Colon (tissue), 2 donors: ENCODE measurements around the gene ST6GALNAC5.

Experiments used
- FAIRE-seq: peaks from 2 replicates; lab custom pipeline; 2012; peaks lifted over from hg19 to GRCh38; lab: Jason Lieb, UNC
- donor health status: control.
- donor health status: control.

ST6GALNAC5 gene

DNA sequence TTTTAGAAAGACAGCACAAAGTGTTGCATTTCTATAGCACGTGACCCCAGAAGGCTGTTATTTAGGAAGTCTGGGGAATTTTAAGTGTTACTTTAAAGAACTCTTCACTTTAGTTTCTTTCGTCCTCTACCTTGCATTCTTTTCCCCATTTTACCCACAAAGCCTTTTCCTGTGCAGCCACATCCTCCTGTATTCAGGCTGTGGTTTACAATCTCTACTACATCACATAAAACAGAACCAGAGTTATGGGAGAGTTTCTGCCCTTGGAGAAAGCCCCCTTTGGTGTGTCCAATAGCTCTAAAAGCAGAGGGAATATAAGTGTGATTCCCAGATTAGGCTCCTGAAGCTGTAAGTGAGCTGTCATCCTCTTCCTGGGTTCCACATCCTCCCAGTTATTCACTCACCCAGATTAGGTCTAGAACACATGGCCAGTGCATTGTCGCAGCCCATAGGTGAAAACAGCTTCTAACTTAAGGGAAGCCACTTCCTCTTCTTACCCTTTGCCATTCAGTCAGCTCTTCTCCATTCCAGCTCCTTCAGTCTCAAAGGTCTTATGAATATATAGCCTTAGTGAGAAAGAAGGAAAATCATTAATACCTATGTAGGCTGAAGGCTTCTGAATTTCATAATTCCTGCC, 180.8 kb downstream of the ST6GALNAC5 start:
- FAIRE-seq, result no peak

DNA sequence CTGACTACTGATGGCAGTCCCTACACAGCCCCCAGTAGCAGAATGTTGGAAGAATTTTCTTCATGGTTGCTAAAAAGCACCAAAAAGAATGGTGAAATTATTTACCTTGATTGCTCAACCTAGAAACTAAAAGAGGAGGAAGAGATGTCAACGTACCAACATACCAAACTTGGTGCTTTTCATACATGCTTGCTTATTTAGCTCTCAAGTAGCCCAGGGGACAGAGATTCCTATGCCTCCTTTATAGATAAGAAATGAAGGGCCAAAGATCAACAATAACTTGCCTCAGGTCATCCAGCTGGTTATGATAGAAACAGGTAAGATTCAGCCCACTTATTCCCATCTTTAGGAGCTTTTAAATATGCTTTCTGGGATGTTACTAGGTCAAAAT, 181.3 kb downstream of the ST6GALNAC5 start:
- no peak for FAIRE-seq

GRCh38 chr1:77051425-77051824, 184.1 kb downstream of the ST6GALNAC5 start:
- FAIRE-seq, result no peak

DNA sequence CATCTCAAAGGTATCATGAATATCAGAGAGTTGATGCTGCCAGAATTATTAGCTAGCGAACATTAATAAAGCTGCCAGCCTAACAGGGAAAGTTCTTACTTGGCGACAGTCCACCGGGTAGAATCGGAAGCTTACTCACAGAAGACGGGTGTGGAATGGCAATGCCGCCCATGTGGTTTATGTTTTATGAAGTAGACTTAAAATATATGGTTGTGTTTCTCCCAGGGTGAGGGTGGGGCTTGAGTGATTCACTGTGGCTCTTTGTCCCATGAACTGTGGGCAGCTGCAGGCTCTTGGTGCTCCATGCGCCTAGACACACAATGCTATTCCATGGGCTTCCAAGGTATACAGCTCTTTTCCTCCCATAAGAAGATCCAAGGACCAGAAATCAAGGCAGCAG, 189.2 kb downstream of the ST6GALNAC5 start:
- FAIRE-seq, result no peak

- FAIRE-seq, result no peak
Observed at GRCh38 chr1:77057994-77058585, 190.8 kb downstream of the ST6GALNAC5 start.

DNA sequence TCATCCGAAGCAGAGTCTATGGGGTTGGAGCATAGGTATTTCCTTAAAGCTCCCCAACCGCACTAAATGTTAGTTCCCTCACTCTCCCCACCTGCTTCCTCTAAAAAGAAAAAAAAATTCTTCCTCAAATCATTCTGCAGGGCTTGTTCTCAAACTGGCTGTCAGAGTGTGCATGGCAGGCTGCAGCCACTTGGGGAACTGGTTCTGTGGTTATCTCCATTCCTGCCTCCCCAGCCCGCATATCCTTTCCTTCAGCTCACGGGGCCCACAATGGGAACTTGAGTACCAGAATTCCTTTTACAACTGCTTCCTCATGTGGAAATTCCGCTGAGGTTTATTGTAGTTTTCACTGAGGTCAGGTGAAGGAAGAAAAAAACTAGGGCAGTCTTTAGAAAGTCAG, 192.7 kb downstream of the ST6GALNAC5 start:
- FAIRE-seq, result no peak

- no peak for FAIRE-seq
Observed at GRCh38 chr1:77061162-77061561, 193.9 kb downstream of the ST6GALNAC5 start.

DNA sequence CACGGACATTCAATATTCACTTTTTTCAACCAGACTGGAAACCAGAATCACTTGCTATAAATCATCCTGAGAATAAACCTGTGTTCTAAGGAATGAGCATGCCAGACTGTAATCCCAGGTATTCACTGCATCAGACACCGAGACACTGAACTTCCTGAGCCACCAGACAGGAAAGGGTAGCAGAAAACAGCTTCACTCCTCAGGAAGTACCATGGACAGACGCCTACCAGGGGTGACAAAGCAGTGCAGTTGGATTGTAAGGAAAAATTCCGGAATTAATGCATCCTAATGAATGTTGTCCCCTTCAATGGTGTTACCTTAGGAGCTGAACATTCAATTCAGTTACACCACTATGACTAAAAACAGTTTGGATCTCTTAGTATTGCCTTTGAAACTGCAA, 195.8 kb downstream of the ST6GALNAC5 start:
- no peak for FAIRE-seq

GRCh38 chr1:77064246-77064645, 197.0 kb downstream of the ST6GALNAC5 start:
- no peak for FAIRE-seq

GRCh38 chr1:77065693-77066342, 198.5 kb downstream of the ST6GALNAC5 start:
- FAIRE-seq, result no peak

DNA sequence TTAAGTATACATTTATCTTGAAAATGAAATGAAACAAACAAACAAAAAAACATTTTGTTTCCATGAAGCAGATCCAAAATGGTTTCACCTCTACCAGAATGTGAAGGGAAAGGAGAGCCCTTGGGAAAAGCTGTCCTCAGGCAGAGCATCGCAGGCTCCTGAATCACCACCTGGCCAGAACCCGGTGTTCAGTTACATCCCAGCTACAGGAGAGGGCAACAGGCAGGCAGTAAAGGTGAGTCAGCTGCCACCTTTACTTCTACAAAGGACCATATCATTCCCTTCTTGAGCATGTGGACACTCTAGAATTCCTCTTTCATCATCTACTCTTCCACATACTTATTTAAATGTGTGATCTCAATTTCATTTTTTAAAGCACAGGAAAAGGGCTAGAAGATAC, 200.7 kb downstream of the ST6GALNAC5 start:
- FAIRE-seq, result no peak

DNA sequence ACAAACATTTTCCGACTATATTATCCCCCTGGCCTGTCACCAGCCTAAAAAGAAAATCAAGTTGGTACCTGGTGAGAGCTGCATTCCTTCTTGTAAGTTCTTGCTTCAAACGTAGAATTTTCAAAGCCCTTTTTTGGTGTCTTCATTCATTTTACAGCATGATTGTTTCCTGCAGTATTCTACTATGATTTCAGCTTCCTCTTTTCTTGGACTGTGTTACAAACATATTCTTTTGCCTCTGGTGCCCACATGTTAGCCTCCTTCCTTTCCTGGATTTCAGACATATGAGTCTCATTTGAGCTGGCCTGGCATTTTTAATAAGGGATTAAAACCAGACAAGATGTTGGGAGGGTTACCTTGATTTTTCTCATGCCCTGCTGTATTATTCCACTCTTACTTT, 209.5 kb downstream of the ST6GALNAC5 start:
- no peak for FAIRE-seq

GRCh38 chr1:77081834-77082233, 214.6 kb downstream of the ST6GALNAC5 start:
- FAIRE-seq, result no peak

- no peak for FAIRE-seq
Observed at GRCh38 chr1:77084457-77084856, 217.2 kb downstream of the ST6GALNAC5 start.

- no peak for FAIRE-seq
Observed at GRCh38 chr1:77085109-77085508, 217.8 kb downstream of the ST6GALNAC5 start.

GRCh38 chr1:77089756-77090155, 222.5 kb downstream of the ST6GALNAC5 start:
- no peak for FAIRE-seq

DNA sequence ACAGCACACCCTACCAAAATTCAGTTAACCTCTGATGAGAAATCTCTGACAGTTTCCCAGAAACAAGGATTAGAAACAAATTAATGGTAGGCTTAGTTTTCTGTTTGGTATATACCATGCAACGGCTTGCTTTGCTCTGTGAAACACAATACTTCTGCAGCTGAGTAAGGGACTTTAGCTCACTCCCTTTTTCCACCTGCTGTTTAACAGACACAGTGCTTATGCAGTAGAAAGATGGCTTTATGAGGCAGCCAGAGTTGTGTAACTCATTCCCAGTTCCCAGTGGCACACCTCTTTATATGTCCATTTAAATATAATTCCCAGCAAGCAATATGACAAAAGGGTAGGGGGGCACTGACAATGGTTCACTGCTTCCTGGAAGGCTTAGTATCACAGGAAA, 228.0 kb downstream of the ST6GALNAC5 start:
- no peak for FAIRE-seq

DNA sequence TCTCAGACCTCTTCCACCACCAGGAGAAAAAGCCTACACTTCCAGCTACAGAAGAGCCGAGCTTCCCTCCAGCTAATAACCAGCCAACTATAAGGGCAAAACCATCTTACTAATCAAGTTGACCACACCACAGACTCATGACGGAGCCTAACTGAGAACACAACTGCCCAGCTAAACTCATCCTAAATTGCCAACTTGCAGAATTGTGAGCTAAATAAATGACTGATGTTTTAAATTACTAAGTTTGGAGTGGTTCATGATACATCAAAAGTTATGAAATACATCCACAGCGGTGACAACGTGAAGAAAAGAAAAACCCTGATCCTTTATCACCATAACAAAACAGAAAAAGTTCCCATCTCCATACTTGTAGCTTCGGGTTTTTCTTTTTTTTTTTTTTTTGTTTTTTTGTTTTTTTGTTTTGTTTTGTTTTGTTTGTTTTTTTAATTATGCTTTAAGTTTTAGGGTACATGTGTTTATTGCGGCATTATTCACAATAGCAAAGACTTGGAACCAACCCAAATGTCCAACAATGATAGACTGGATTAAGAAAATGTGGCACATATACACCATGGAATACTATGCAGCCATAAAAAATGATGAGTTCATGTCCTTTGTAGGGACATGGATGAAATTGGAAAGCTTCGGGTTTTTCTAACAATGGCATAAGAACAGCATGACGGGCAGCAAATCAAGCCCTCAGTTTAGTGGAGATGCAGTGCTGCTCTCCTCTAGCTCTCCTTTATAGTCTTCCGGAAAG, 229.4 kb downstream of the ST6GALNAC5 start:
- no peak for FAIRE-seq

DNA sequence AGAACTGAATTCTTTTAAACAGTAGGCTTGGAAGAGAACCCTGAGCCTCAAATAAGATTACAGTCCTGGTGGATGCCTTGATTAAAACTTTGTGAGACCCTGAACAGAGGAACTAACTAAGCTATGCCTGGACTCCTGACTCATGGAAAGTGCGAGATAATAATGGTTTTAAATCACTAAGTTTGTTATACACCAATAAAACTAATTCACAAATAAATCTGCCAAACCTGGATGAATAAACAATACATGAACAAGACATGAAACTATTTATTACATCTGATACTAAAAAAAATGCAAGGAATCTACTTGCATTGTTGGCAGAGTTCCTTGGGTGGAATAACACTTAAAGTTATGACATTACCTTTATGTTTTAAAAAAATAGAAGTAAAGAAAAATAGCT, 233.6 kb downstream of the ST6GALNAC5 start:
- FAIRE-seq, result no peak

- no peak for FAIRE-seq
Observed at GRCh38 chr1:77103486-77103885, 236.2 kb downstream of the ST6GALNAC5 start.

- no peak for FAIRE-seq
Observed at GRCh38 chr1:77104672-77105071, 237.4 kb downstream of the ST6GALNAC5 start.
